GM12878 (cell line): ENCODE data around the gene BPNT1. TPM values are rescaled to one million over a fixed set of nuclear protein-coding genes. Genes with fewer than 3 reads are reported as not detected.
A peak's percentile ranks its signal among the peaks of the same experiment; 100 is the strongest.
"Not testable (repeated sequence)": the region's sequence is repeated elsewhere in the genome, so short reads cannot be mapped to it uniquely, and the experiment has no call there.

Source experiments
- ATAC-seq: fragments of 200-7000 bp; cut with Tn5 transposase; 3 replicates; pipeline ENCODE4 v1.9.1; 2020; ENCODE audit warnings: mild to moderate bottlenecking, moderate library complexity
- BruUV-seq: library from RNA; stranded (reverse); fragments of 400-500 nt; replicated peaks from 2 replicates; lab custom pipeline; 2021; lab: Mats Ljungman, UMichigan
- CTCF ChIA-PET: fragments of 300-600 bp; sonication (Branson Sonifier 250); formaldehyde crosslinking; extraction: SDS; loops from one replicate; lab custom pipeline; 2021; ENCODE audit warnings: inconsistent platforms; lab: Yijun Ruan, JAX
- POLR2A ChIA-PET: fragments of 350-600 bp; formaldehyde crosslinking; extraction: SDS; loops from one replicate; lab custom pipeline; 2021; ENCODE audit warnings: inconsistent platforms; lab: Charles Lee
- RAD21 ChIA-PET: fragments of 300-600 bp; sonication (Branson Sonifier 250); formaldehyde crosslinking; loops from one replicate; lab custom pipeline; 2023; ENCODE audit warnings: antibody characterized with exemption; ENCODE audit not compliant: unreplicated experiment; lab: Charles Lee
- SMC1A ChIA-PET: fragments of 300-600 bp; sonication (Branson Sonifier 250); formaldehyde crosslinking; loops from one replicate; lab custom pipeline; 2023; ENCODE audit not compliant: unreplicated experiment, uncharacterized antibody; lab: Charles Lee
- DNase-seq: peaks from one replicate; pipeline ENCODE4 v3.0.0-alpha.2; 2011; ENCODE audit warnings: low read depth, low spot score
- FAIRE-seq: peaks from 3 replicates; lab custom pipeline; 2011; peaks lifted over from hg19 to GRCh38; lab: Jason Lieb, UNC
- H2AFZ ChIP-seq: 2 replicates; pipeline ENCODE4 v1.6.0; 2011; ENCODE audit warnings: low read depth, low read length, control low read depth; ENCODE audit not compliant: control insufficient read depth
- H3K27ac ChIP-seq: 2 replicates; pipeline ENCODE4 v1.5.1; 2011; ENCODE audit warnings: control low read depth; ENCODE audit not compliant: control insufficient read depth, insufficient read depth
- H3K27me3 ChIP-seq, 2 experiments: replicated peaks in 1 of 2; 2 replicates each; pipeline versions ENCODE4 v1.6.0 to v1.6.1; 2011; ENCODE audit warnings: low read length in 1 of 2; ENCODE audit not compliant: control insufficient read depth in 2 of 2, insufficient read depth in 2 of 2
- H3K36me3 ChIP-seq, 2 experiments: 2 replicates each; pipeline ENCODE4 v1.5.1; 2011; ENCODE audit warnings: low read length in 1 of 2; ENCODE audit not compliant: control insufficient read depth in 2 of 2, insufficient read depth in 2 of 2
- H3K4me1 ChIP-seq: 2 replicates; pipeline ENCODE4 v1.6.1; 2011; ENCODE audit warnings: mild to moderate bottlenecking, low read length, moderate library complexity, mixed read lengths; ENCODE audit not compliant: control insufficient read depth, insufficient read depth
- H3K4me2 ChIP-seq: 2 replicates; pipeline ENCODE4 v1.6.0; 2011; ENCODE audit warnings: control low read depth; ENCODE audit not compliant: control insufficient read depth, insufficient read depth
- H3K4me3 ChIP-seq: fragments of 200-600 bp; sonication (generic); 2 replicates; pipeline ENCODE4 v1.5.1; 2016
- H3K79me2 ChIP-seq: 2 replicates; pipeline ENCODE4 v1.6.0; 2011; ENCODE audit warnings: low read length; ENCODE audit not compliant: control insufficient read depth, insufficient read depth
- H3K9ac ChIP-seq: 2 replicates; pipeline ENCODE4 v1.8.0; 2011; ENCODE audit warnings: low read length, control low read depth, mixed read lengths; ENCODE audit not compliant: control insufficient read depth, insufficient read depth
- H3K9me3 ChIP-seq: replicated peaks from 3 replicates; pipeline ENCODE4 v1.5.1; 2011; ENCODE audit warnings: mild to moderate bottlenecking, low read length; ENCODE audit not compliant: control insufficient read depth, insufficient read depth
- H4K20me1 ChIP-seq: 2 replicates; pipeline ENCODE4 v1.6.0; 2011; ENCODE audit not compliant: control insufficient read depth, insufficient read depth
- RAD21 ChIP-seq: IDR thresholded peaks from 2 replicates; pipeline ENCODE4 v1.6.1; 2011; ENCODE audit warnings: mild to moderate bottlenecking, low read depth, low read length, moderate library complexity; ENCODE audit not compliant: insufficient read depth
- TARDBP ChIP-seq: IDR thresholded peaks from 2 replicates; pipeline ENCODE4 v1.6.1; 2016; ENCODE audit warnings: borderline replicate concordance
- WGBS: methylation state at CpG from one replicate; pipeline ENCODE4 v1.1.6; 2016; ENCODE audit warnings: low lambda C conversion rate; ENCODE audit not compliant: insufficient replicate concordance, insufficient coverage; ENCODE audit errors: missing lambda C conversion rate; 5-methylcytosine and 5-hydroxymethylcytosine counted together
- in situ Hi-C: fragments of 300-500 bp; cut with MboI; formaldehyde crosslinking; loops from 9 replicates; pipeline ENCODE4 v1.14.3; 2018; ENCODE audit warnings: mixed read lengths
- intact Hi-C: fragments of 100-400 bp; cut with micrococcal nuclease; formaldehyde crosslinking; loops from one replicate; pipeline ENCODE4 v1.14.2; 2022; ENCODE audit not compliant: unreplicated experiment
- polyA plus RNA-seq, 11 experiments: library from polyadenylated mRNA; depleted of rRNA in 4 of 11; unstranded in 6 of 11; stranded (reverse) in 5 of 11; fragments of >200 nt; fragmentation: Nextera tagmentation in 4 of 11; fragmentation: Illumina TruSeq in 1 of 11; extraction: Ambion mirVana in 4 of 11; extraction: Trizol in 1 of 11; gene quantifications; 1 replicate in 1 of 11; 2 replicates in 10 of 11; pipeline versions ENCODE4 v1.2.1 to v1.2.3, GENCODE V29; 2011 to 2016; ENCODE audit warnings: inconsistent platforms in 2 of 11, missing spikeins in 2 of 11, low read depth in 1 of 11
- total RNA-seq, 4 experiments: library from RNA; depleted of rRNA in 3 of 4; stranded (reverse); fragments of >200 nt in 3 of 4; fragmentation: Illumina TruSeq in 1 of 4; extraction: Trizol in 1 of 4; gene quantifications; 2 replicates each; pipeline versions ENCODE4 v1.2.1 to v1.2.3, GENCODE V29; 2013 to 2021
- TF ChIP-seq, protein P1 (sequence below), 3 experiments: IDR thresholded peaks in 2 of 3; conservative IDR thresholded peaks in 1 of 3; 2 replicates each; pipeline ENCODE4 v1.5.1; 2011; ENCODE audit warnings: low read depth in 3 of 3, low read length in 3 of 3, mild to moderate bottlenecking in 3 of 3, control low read depth in 2 of 3, moderate library complexity in 2 of 3, inconsistent platforms in 1 of 3, mixed read lengths in 1 of 3; ENCODE audit not compliant: control insufficient read depth in 2 of 3, insufficient read depth in 1 of 3; ENCODE audit errors: extremely low read depth in 1 of 3

BPNT1 gene
- total and polyA plus RNA-seq, 10 of the 15 experiments (the other 5 are each of a cell fraction or from before 2014, with no cell fraction given), result 35.5 to 78.4 (median 45.4) TPM

DNA sequence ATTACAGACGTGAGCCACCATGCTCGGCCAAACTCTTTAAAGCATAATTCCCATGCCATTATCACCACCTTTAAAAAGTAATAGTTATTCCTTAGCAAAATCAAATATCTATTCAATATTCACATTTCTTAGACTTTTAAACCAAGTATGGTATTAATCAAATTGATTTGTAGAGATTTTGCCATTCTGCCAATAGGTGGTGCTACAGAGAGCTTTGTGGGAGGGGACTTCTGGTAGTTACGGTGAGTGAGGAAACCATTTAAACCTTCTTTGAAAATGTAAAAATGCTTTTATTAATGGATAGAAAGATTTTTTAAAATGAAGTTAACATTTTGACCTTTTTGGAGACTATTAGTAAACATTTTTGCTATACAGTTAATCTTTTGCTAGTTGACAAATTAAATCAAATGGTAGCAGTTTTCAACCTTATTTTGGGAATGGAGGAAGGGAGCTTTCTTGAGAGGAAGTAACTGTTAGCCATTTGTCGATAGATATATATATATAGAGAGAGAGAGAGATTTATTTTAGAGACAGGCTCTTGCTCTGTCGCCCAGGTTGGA, 23.6 kb upstream of the BPNT1 start:
- H2AFZ ChIP-seq, result peak overlapping the region; percentile 17; the same call in 1 of the 2 replicates
- ChIA-PET RAD21 (no interaction called here), POLR2A (interaction anchor here (1.6 kb wide), 1 partner anchor 23 kb away, joined by 3 read pairs; the partner anchor contains the start of gene BPNT1), CTCF (interaction anchor here (0.5 to 3.2 kb wide), 23 partner anchors 9 to 183 kb away, joined by 3 to 54 read pairs (median 4); no protein-coding TSS in a partner anchor), SMC1A (interaction anchor here (1.2 to 1.5 kb wide), 4 partner anchors 9 to 36 kb away, joined by 3 to 4 read pairs (median 3); no protein-coding TSS in a partner anchor)
- FAIRE-seq, result no peak
- TF ChIP-seq, protein P1, sequence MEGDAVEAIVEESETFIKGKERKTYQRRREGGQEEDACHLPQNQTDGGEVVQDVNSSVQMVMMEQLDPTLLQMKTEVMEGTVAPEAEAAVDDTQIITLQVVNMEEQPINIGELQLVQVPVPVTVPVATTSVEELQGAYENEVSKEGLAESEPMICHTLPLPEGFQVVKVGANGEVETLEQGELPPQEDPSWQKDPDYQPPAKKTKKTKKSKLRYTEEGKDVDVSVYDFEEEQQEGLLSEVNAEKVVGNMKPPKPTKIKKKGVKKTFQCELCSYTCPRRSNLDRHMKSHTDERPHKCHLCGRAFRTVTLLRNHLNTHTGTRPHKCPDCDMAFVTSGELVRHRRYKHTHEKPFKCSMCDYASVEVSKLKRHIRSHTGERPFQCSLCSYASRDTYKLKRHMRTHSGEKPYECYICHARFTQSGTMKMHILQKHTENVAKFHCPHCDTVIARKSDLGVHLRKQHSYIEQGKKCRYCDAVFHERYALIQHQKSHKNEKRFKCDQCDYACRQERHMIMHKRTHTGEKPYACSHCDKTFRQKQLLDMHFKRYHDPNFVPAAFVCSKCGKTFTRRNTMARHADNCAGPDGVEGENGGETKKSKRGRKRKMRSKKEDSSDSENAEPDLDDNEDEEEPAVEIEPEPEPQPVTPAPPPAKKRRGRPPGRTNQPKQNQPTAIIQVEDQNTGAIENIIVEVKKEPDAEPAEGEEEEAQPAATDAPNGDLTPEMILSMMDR (IDR thresholded peaks at IDR 0.05 in 2 of 3, conservative IDR thresholded peaks at IDR 0.05 in 1 of 3; ENCODE audit: control insufficient read depth in 2 of 3, extremely low read depth in 1 of 3, insufficient read depth in 1 of 3, low read depth in 3 of 3, low read length in 3 of 3), result peak; percentile 42 to 58 (median 52); a peak in 4 of 6 replicates
- TF ChIP-seq RAD21 (0 out of 2 replicates have a peak, but pooled peaks have one; percentile 5), TARDBP (no peak)
- H3K27me3 ChIP-seq, result no peaks in the 10 kb centered on the region
- no peaks in the 10 kb centered on the region for H3K79me2 ChIP-seq
- intact Hi-C loops, result no loop called here
- no peaks in the 10 kb centered on the region for H3K4me1 ChIP-seq
- peak; percentile 91 for ATAC-seq
- H3K4me2 ChIP-seq, result no peak overlapping the region
- no peak overlapping the region for H3K4me3 ChIP-seq
- in situ Hi-C loops, result no loop called here
- no peak for DNase-seq
- H3K27ac ChIP-seq, result no peak overlapping the region
- peaks cover 0 to 10% of the 10 kb centered on the region in 2 experiments; a peak in 2 of 4 replicates for H3K36me3 ChIP-seq
- no TSS peak for BruUV-seq
- no peaks in the 10 kb centered on the region for H3K9me3 ChIP-seq
- H3K9ac ChIP-seq, result no peak overlapping the region
- 72% methylated on average over 5 of the region's 5 CpGs for WGBS
- H4K20me1 ChIP-seq, result no peaks in the 10 kb centered on the region

DNA sequence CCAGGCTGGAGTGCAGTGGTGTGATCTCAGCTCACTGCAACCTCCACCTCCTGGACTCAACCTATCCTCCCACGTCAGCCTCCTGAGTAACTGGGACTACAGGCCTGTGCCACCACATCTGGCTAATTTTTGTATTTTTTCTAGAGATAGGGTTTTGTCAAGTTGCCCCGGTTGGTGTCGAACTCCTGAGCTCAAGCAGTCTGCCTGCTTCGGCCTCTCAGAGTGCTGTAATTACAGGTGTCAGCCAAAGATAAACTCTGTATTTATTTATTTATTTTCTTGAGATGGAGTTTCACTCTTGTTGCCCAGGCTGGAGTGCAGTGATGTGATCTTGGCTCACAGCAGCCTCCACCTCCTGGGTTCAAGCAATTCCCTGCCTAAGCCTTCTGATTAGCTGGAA, 23.0 kb upstream of the BPNT1 start:
- in situ Hi-C loops, DNase-seq, H3K4me2 ChIP-seq, H3K79me2 ChIP-seq, H4K20me1 ChIP-seq, H3K27me3 ChIP-seq, BruUV-seq, H3K9me3 ChIP-seq, intact Hi-C loops, H2AFZ ChIP-seq, H3K27ac ChIP-seq, H3K4me1 ChIP-seq, H3K9ac ChIP-seq, FAIRE-seq, ATAC-seq, H3K4me3 ChIP-seq: not testable (repeated sequence)
- 100% methylated on average over 4 of the region's 4 CpGs for WGBS
- POLR2A ChIA-PET, result interaction anchor here (0.6 to 1.6 kb wide), 5 partner anchors 23 to 172 kb away, joined by 3 to 4 read pairs (median 3); partner anchors contain the start of gene BPNT1
- SMC1A ChIA-PET, result interaction anchor here (0.7 to 1.5 kb wide), 5 partner anchors 10 to 304 kb away, joined by 3 to 4 read pairs (median 3); no protein-coding TSS in a partner anchor
- H3K36me3 ChIP-seq, result peaks cover 0 to 10% of the 10 kb centered on the region in 2 experiments; a peak in 2 of 4 replicates
- CTCF ChIA-PET, result interaction anchor here (0.5 to 3.2 kb wide), 18 partner anchors 8 to 186 kb away, joined by 3 to 54 read pairs (median 4); no protein-coding TSS in a partner anchor
- RAD21 ChIA-PET, result interaction anchor here (0.7 kb wide), 1 partner anchor 28 kb away, joined by 3 read pairs; no protein-coding TSS in a partner anchor

DNA sequence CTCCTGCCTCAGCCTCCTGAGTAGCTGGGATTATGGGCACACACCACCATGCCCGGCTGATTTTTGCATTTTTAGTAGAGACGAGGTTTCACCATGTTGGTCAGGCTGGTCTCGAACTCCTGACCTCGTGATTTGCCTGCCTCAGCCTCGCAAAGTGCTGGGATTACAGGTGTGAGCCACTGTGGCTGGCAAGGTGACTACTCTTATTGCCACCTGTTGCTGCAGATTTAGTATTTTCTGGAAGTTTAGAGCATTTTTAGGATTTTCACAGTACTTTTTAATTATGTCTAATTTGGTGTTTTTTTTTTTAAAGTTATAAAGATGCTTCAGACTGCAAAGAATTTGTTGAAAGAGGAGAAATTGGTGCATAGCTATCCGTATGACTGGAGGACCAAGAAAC, 20.9 kb upstream of the BPNT1 start:
- RAD21 ChIA-PET, POLR2A ChIA-PET, H3K27ac ChIP-seq, H3K79me2 ChIP-seq, H3K9me3 ChIP-seq, DNase-seq, H3K4me1 ChIP-seq, ATAC-seq, intact Hi-C loops, H3K4me3 ChIP-seq, H3K9ac ChIP-seq, FAIRE-seq, in situ Hi-C loops, H4K20me1 ChIP-seq, H2AFZ ChIP-seq, SMC1A ChIA-PET, BruUV-seq, H3K27me3 ChIP-seq, H3K4me2 ChIP-seq: not testable (repeated sequence)
- CTCF ChIA-PET, result interaction anchor here (1.4 kb wide), 1 partner anchor 24 kb away, joined by 3 read pairs; no protein-coding TSS in a partner anchor
- 69% methylated on average over 6 of the region's 6 CpGs for WGBS
- peaks cover 0 to 24% of the 10 kb centered on the region in 2 experiments; a peak in 2 of 4 replicates for H3K36me3 ChIP-seq
